ACC112 (cell line): Measurements from ENCODE around the gene EEF2K.
A peak's percentile ranks its signal among the peaks of the same experiment; 100 is the strongest.

Experiments used
- H2AFZ ChIP-seq: fragments of 200-600 bp; sonication (generic); one replicate; pipeline ENCODE4 v1.6.0; 2017; ENCODE audit warnings: antibody characterized with exemption, low read length; ENCODE audit not compliant: unreplicated experiment
- H3K27ac ChIP-seq: fragments of 200-600 bp; sonication (generic); 2 replicates; pipeline ENCODE4 v1.5.1; 2014; ENCODE audit warnings: low read depth, mild to moderate bottlenecking, antibody characterized with exemption, low read length, moderate library complexity
- H3K27me3 ChIP-seq: fragments of 200-600 bp; sonication (generic); 2 replicates; pipeline ENCODE4 v1.6.1; 2014; ENCODE audit warnings: mild to moderate bottlenecking, antibody characterized with exemption, low read length, moderate library complexity, mixed read lengths; ENCODE audit not compliant: insufficient read depth
- H3K36me3 ChIP-seq: fragments of 200-600 bp; sonication (generic); 2 replicates; pipeline ENCODE4 v1.6.1; 2016; ENCODE audit warnings: mild to moderate bottlenecking, antibody characterized with exemption, low read length, moderate library complexity, mixed read lengths; ENCODE audit not compliant: insufficient read depth
- H3K4me1 ChIP-seq: fragments of 200-600 bp; sonication (generic); one replicate; pipeline ENCODE4 v1.6.1; 2016; ENCODE audit warnings: low read length, mixed read lengths; ENCODE audit not compliant: insufficient read depth, unreplicated experiment, control insufficient read depth
- H3K4me3 ChIP-seq: fragments of 200-600 bp; sonication (generic); 2 replicates; pipeline ENCODE4 v1.5.1; 2014; ENCODE audit warnings: mild to moderate bottlenecking, low read depth, low read length
- H3K79me2 ChIP-seq: fragments of 200-600 bp; sonication (generic); one replicate; pipeline ENCODE4 v1.6.0; 2016; ENCODE audit warnings: low read length; ENCODE audit not compliant: control insufficient read depth, unreplicated experiment, insufficient read depth

Gene EEF2K

GRCh38 chr16:22177968-22178930 lies 27.8 kb upstream of the EEF2K start:
- Histone ChIP-seq H3K4me3 (no peak overlapping the region), H3K4me1 (no peaks in the 10 kb centered on the region), H3K36me3 (no peaks in the 10 kb centered on the region), H3K27me3 (no peaks in the 10 kb centered on the region), H2AFZ (no peak overlapping the region), H3K27ac (no peak overlapping the region), H3K79me2 (no peaks in the 10 kb centered on the region)

GRCh38 chr16:22181426-22181825 lies 24.7 kb upstream of the EEF2K start:
- H3K4me3 ChIP-seq = no peak overlapping the region
- no peaks in the 10 kb centered on the region for H3K79me2 ChIP-seq
- H2AFZ ChIP-seq = no peak overlapping the region
- no peaks in the 10 kb centered on the region for H3K4me1 ChIP-seq
- no peaks in the 10 kb centered on the region for H3K27me3 ChIP-seq
- H3K36me3 ChIP-seq = no peaks in the 10 kb centered on the region
- no peak overlapping the region for H3K27ac ChIP-seq

GRCh38 chr16:22181843-22182242 lies 24.2 kb upstream of the EEF2K start:
- H3K4me3 ChIP-seq = no peak overlapping the region
- H3K27ac ChIP-seq = no peak overlapping the region
- H3K4me1 ChIP-seq = no peaks in the 10 kb centered on the region
- H3K79me2 ChIP-seq = no peaks in the 10 kb centered on the region
- no peaks in the 10 kb centered on the region for H3K36me3 ChIP-seq
- H2AFZ ChIP-seq = no peak overlapping the region
- H3K27me3 ChIP-seq = no peaks in the 10 kb centered on the region

- Histone ChIP-seq H3K27me3 (no peaks in the 10 kb centered on the region), H3K4me1 (no peaks in the 10 kb centered on the region), H3K36me3 (no peaks in the 10 kb centered on the region), H3K4me3 (no peak overlapping the region), H2AFZ (no peak overlapping the region), H3K27ac (no peak overlapping the region), H3K79me2 (no peaks in the 10 kb centered on the region)
Measured at GRCh38 chr16:22183335-22183734, 22.7 kb upstream of the EEF2K start.

- Histone ChIP-seq H3K79me2 (no peaks in the 10 kb centered on the region), H3K4me3 (no peak overlapping the region), H3K27me3 (no peaks in the 10 kb centered on the region), H3K4me1 (peaks cover 4% of the 10 kb centered on the region), H3K27ac (no peak overlapping the region), H3K36me3 (no peaks in the 10 kb centered on the region), H2AFZ (no peak overlapping the region)
Measured at GRCh38 chr16:22183901-22184614, 22.0 kb upstream of the EEF2K start.

- no peaks in the 10 kb centered on the region for H3K79me2 ChIP-seq
- no peaks in the 10 kb centered on the region for H3K36me3 ChIP-seq
- no peak overlapping the region for H3K27ac ChIP-seq
- no peak overlapping the region for H3K4me3 ChIP-seq
- no peak overlapping the region for H2AFZ ChIP-seq
- no peaks in the 10 kb centered on the region for H3K27me3 ChIP-seq
- peaks cover 8% of the 10 kb centered on the region for H3K4me1 ChIP-seq
Measured at GRCh38 chr16:22184615-22184968, 21.5 kb upstream of the EEF2K start.

- no peak overlapping the region for H2AFZ ChIP-seq
Measured at GRCh38 chr16:22186517-22186916, 19.6 kb upstream of the EEF2K start.

GRCh38 chr16:22188267-22188594 lies 17.8 kb upstream of the EEF2K start:
- Histone ChIP-seq H3K27ac (no peak overlapping the region), H2AFZ (no peak overlapping the region), H3K36me3 (no peaks in the 10 kb centered on the region), H3K4me3 (no peak overlapping the region), H3K4me1 (peaks cover 19% of the 10 kb centered on the region), H3K27me3 (no peaks in the 10 kb centered on the region), H3K79me2 (no peaks in the 10 kb centered on the region)

More at GRCh38 chr16:22186517-22186916, 19.6 kb upstream of the EEF2K start:
- no peaks in the 10 kb centered on the region for H3K36me3 ChIP-seq
- no peaks in the 10 kb centered on the region for H3K27me3 ChIP-seq
- H3K79me2 ChIP-seq = no peaks in the 10 kb centered on the region
- H3K4me1 ChIP-seq = peaks cover 9% of the 10 kb centered on the region
- no peak overlapping the region for H3K27ac ChIP-seq
- no peak overlapping the region for H3K4me3 ChIP-seq

- no peak overlapping the region for H3K4me3 ChIP-seq
- no peak overlapping the region for H3K27ac ChIP-seq
- no peaks in the 10 kb centered on the region for H3K36me3 ChIP-seq
- no peaks in the 10 kb centered on the region for H3K79me2 ChIP-seq
- peaks cover 19% of the 10 kb centered on the region for H3K4me1 ChIP-seq
- H2AFZ ChIP-seq = no peak overlapping the region
- no peaks in the 10 kb centered on the region for H3K27me3 ChIP-seq
Measured at GRCh38 chr16:22188595-22189442, 17.3 kb upstream of the EEF2K start.

- Histone ChIP-seq H3K4me1 (peaks cover 19% of the 10 kb centered on the region), H3K27ac (no peak overlapping the region), H3K27me3 (no peaks in the 10 kb centered on the region), H3K36me3 (no peaks in the 10 kb centered on the region), H2AFZ (peak overlapping the region; percentile 72), H3K4me3 (peak overlapping the region; percentile 80), H3K79me2 (no peaks in the 10 kb centered on the region)
Measured at GRCh38 chr16:22189473-22190080, 16.5 kb upstream of the EEF2K start.
